ENCODE data around the gene HOXD4.

HOXD4 gene

GRCh38 chr2:176136374-176137251 lies 14.7 kb upstream of the HOXD4 start:
- TF ChIP-seq CTCF (IDR thresholded peaks at IDR 0.05; ENCODE audit: low read depth, low read length, missing control alignments): no peak
- in situ Hi-C loops (cut with HindIII; ENCODE audit: low sequenced_read_pairs): loop anchor here (10.0 kb wide), 1 partner anchor 498 kb away; no protein-coding TSS in a partner anchor
- no peak overlapping the region for H3K4me3 ChIP-seq (ENCODE audit: low read depth, low read length)
- no peak for DNase-seq (ENCODE audit: low read depth)

GRCh38 chr2:176137252-176137580 lies 14.1 kb upstream of the HOXD4 start:
- in situ Hi-C loops (cut with HindIII; ENCODE audit: low sequenced_read_pairs): loop anchor here (10.0 kb wide), 1 partner anchor 498 kb away; no protein-coding TSS in a partner anchor
- DNase-seq (ENCODE audit: low read depth): no peak
- TF ChIP-seq CTCF (IDR thresholded peaks at IDR 0.05; ENCODE audit: low read depth, low read length, missing control alignments): no peak
- H3K4me3 ChIP-seq (ENCODE audit: low read depth, low read length): no peak overlapping the region

- in situ Hi-C loops (cut with HindIII; ENCODE audit: low sequenced_read_pairs): loop anchor here (10.0 kb wide), 1 partner anchor 497 kb away; no protein-coding TSS in a partner anchor
- no peak for DNase-seq (ENCODE audit: low read depth)
- TF ChIP-seq CTCF (IDR thresholded peaks at IDR 0.05; ENCODE audit: low read depth, low read length, missing control alignments): no peak
- H3K4me3 ChIP-seq (ENCODE audit: low read depth, low read length): no peak overlapping the region
These were observed 13.4 kb upstream of the HOXD4 start for GRCh38 chr2:176137906-176138305.

- in situ Hi-C loops (cut with HindIII; ENCODE audit: low sequenced_read_pairs): loop anchor here (10.0 kb wide), 1 partner anchor 496 kb away; no protein-coding TSS in a partner anchor
- no peak overlapping the region for H3K4me3 ChIP-seq (ENCODE audit: low read depth, low read length)
These were observed 12.8 kb upstream of the HOXD4 start for GRCh38 chr2:176138526-176138922.

GRCh38 chr2:176138923-176139660 lies 12.3 kb upstream of the HOXD4 start:
- no peak for TF ChIP-seq CTCF (IDR thresholded peaks at IDR 0.05; ENCODE audit: low read depth, low read length, missing control alignments)
- in situ Hi-C loops (cut with HindIII; ENCODE audit: low sequenced_read_pairs): loop anchor here (10.0 kb wide), 1 partner anchor 496 kb away; no protein-coding TSS in a partner anchor
- H3K4me3 ChIP-seq (ENCODE audit: low read depth, low read length): no peak overlapping the region

More at GRCh38 chr2:176138526-176138922, 12.8 kb upstream of the HOXD4 start:
- TF ChIP-seq CTCF (IDR thresholded peaks at IDR 0.05; ENCODE audit: low read depth, low read length, missing control alignments): no peak
- no peak for DNase-seq (ENCODE audit: low read depth)

GRCh38 chr2:176139661-176140512 lies 11.5 kb upstream of the HOXD4 start:
- in situ Hi-C loops (cut with HindIII; ENCODE audit: low sequenced_read_pairs): loop anchor here (10.0 kb wide), 1 partner anchor 495 kb away; no protein-coding TSS in a partner anchor
- TF ChIP-seq CTCF (IDR thresholded peaks at IDR 0.05; ENCODE audit: low read depth, low read length, missing control alignments): no peak
- peak overlapping the region; percentile 32 for H3K4me3 ChIP-seq (ENCODE audit: low read depth, low read length)

More at GRCh38 chr2:176138923-176139660, 12.3 kb upstream of the HOXD4 start:
- DNase-seq (ENCODE audit: low read depth): no peak

More at GRCh38 chr2:176139661-176140512, 11.5 kb upstream of the HOXD4 start:
- DNase-seq (ENCODE audit: low read depth): no peak

Data from astrocyte of the cerebellum (primary cell).